ENCODE results near the gene DOLK. TPM values are rescaled to one million over a fixed set of nuclear protein-coding genes. Genes with fewer than 3 reads are reported as not detected.

The DOLK gene
- total RNA-seq, 1 donor from 2014 or later: 8.4 TPM

GRCh38 chr9:128940271-128940921 lies 7.0 kb downstream of the DOLK start:
- no peaks in the 10 kb centered on the region for H3K9me3 ChIP-seq (replicated peaks)
- no peak overlapping the region for H3K4me3 ChIP-seq
- H3K4me1 ChIP-seq: peaks cover 48% of the 10 kb centered on the region
- DNase-seq: no peak
- no peak for TF ChIP-seq CTCF (IDR thresholded peaks at IDR 0.05; ENCODE audit: borderline replicate concordance)
- intact Hi-C loops (cut with micrococcal nuclease): no loop called here
- no peaks in the 10 kb centered on the region for H3K27me3 ChIP-seq (ENCODE audit: low read depth)
- peak overlapping the region; percentile 63 for H3K27ac ChIP-seq (replicated peaks)
- peaks cover 15% of the 10 kb centered on the region for H3K36me3 ChIP-seq

- peaks cover 19% of the 10 kb centered on the region for H3K36me3 ChIP-seq
- TF ChIP-seq CTCF (IDR thresholded peaks at IDR 0.05; ENCODE audit: borderline replicate concordance): no peak
- H3K27me3 ChIP-seq (ENCODE audit: low read depth): no peaks in the 10 kb centered on the region
- no peak for DNase-seq
- H3K27ac ChIP-seq (replicated peaks): no peak overlapping the region
- no peak overlapping the region for H3K4me3 ChIP-seq
- H3K9me3 ChIP-seq (replicated peaks): no peaks in the 10 kb centered on the region
- intact Hi-C loops (cut with micrococcal nuclease): no loop called here
- H3K4me1 ChIP-seq: peaks cover 26% of the 10 kb centered on the region
Observed at GRCh38 chr9:128937310-128938165, 9.9 kb downstream of the DOLK start.

- intact Hi-C loops (cut with micrococcal nuclease): no loop called here
- DNase-seq: no peak
- no peak for TF ChIP-seq CTCF (IDR thresholded peaks at IDR 0.05; ENCODE audit: borderline replicate concordance)
Observed at GRCh38 chr9:128936171-128936865, 11.1 kb downstream of the DOLK start.

GRCh38 chr9:128933731-128934130 lies 13.7 kb downstream of the DOLK start:
- Histone ChIP-seq H3K36me3 (peaks cover 14% of the 10 kb centered on the region), H3K27ac (replicated peaks) (no peak overlapping the region), H3K27me3 (ENCODE audit: low read depth) (no peaks in the 10 kb centered on the region), H3K4me1 (no peaks in the 10 kb centered on the region), H3K9me3 (replicated peaks) (no peaks in the 10 kb centered on the region), H3K4me3 (no peak overlapping the region)
- intact Hi-C loops (cut with micrococcal nuclease): no loop called here
- TF ChIP-seq CTCF (IDR thresholded peaks at IDR 0.05; ENCODE audit: borderline replicate concordance): no peak
- peak; percentile 2 for DNase-seq

More at GRCh38 chr9:128936171-128936865, 11.1 kb downstream of the DOLK start:
- no peaks in the 10 kb centered on the region for H3K9me3 ChIP-seq (replicated peaks)
- H3K4me1 ChIP-seq: peaks cover 14% of the 10 kb centered on the region
- H3K27ac ChIP-seq (replicated peaks): no peak overlapping the region
- H3K4me3 ChIP-seq: no peak overlapping the region
- no peaks in the 10 kb centered on the region for H3K27me3 ChIP-seq (ENCODE audit: low read depth)
- peaks cover 14% of the 10 kb centered on the region for H3K36me3 ChIP-seq

GRCh38 chr9:128929560-128929959 lies 17.8 kb downstream of the DOLK start:
- DNase-seq: no peak
- Histone ChIP-seq H3K4me3 (no peak overlapping the region), H3K27me3 (ENCODE audit: low read depth) (no peaks in the 10 kb centered on the region), H3K4me1 (peaks cover 3% of the 10 kb centered on the region), H3K27ac (replicated peaks) (no peak overlapping the region), H3K36me3 (peaks cover 14% of the 10 kb centered on the region), H3K9me3 (replicated peaks) (no peaks in the 10 kb centered on the region)
- no peak for TF ChIP-seq CTCF (IDR thresholded peaks at IDR 0.05; ENCODE audit: borderline replicate concordance)
- intact Hi-C loops (cut with micrococcal nuclease): loop anchor here (5.0 kb wide), 1 partner anchor 67 kb away; no protein-coding TSS in a partner anchor
